HG03521 (cell line): ENCODE measurements around the gene DTX2.
"Not testable (repeated sequence)": the region's sequence is repeated elsewhere in the genome, so short reads cannot be mapped to it uniquely, and the experiment has no call there.

Source experiments
- ATAC-seq: cut with Tn5 transposase; IDR thresholded peaks from one replicate; pipeline ENCODE4 v1.9.1; 2021; ENCODE audit warnings: mild to moderate bottlenecking, moderate library complexity; ENCODE audit not compliant: unreplicated experiment

The DTX2 gene

DNA sequence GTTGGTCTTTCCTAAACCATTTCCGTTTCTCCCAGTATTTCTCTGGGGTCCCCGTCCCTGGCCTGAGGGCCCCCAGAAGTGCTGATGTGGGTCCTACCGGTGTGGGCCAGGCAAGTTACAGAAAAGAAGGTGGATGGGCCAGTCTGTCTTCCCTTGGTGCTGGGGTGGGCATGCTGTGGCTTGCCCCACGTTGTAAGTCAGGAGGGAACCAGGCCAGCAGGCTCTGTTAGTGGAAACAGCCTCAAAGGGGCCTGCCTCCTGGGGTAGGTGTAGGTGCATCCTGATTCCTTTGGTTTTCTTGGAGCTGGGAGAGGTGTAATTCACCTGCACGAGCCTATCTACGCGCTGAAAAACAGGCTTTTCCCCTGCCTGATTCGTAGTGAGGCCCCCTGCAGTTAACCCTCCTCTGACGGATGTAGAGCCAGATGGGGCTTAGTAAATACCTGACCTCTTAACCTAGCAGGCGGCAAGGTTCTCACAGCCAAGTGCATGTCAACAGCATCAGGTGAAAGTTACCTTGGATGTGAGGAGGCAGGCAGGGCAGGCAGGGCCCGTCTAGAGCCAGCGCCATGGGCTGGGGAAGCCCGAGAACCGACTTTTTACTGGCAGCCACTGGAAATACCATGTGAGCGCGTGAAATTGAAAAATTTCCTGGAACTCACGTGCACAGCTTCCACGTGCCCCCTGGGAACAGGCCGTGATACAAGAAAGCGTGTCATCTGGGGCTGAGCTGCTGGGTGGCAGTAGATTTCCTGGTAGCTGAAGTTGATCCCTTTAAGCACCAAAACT is 24.5 kb downstream of the DTX2 start:
- not testable (repeated sequence) for ATAC-seq

DNA sequence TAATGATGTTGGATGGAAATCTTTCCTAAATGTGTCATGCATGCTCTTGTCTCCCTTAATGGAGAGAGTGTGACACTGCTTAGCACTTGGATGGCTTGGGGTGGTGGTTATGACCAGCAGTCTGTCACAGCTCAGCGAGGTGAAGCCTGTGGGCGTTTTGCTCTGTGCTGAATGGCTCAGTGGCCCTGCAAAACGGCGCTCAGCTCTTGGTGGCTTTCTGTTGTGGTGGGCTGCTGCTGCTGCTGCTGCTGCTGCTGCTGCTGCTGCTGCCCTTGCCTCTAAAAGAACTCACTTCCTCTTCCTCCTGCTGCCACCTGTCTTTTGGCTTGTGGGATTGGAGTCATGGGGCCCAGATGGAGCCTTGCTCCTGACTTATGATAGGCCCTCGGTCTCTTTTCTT is 25.1 kb downstream of the DTX2 start:
- ATAC-seq = peak; percentile 99

DNA sequence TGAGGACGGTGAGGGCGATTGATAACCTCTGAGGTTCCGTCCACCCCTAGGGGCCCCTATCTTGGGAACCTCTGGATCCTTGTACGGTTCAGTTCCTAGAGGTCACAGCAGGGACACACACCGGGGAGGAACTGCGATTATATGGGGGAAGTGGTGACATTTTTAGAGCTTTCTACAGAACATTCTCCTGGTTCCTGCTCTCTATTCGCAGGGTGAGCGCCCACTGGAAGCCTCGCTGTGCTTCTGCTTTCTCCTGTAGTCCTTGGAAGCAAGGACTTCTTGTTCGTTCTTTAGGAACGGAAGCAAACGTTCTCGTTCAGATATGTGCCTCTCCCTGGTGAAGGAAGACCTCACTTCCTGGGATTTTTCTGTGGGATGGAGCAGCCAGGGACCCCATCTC is 26.5 kb downstream of the DTX2 start:
- not testable (repeated sequence) for ATAC-seq

DNA sequence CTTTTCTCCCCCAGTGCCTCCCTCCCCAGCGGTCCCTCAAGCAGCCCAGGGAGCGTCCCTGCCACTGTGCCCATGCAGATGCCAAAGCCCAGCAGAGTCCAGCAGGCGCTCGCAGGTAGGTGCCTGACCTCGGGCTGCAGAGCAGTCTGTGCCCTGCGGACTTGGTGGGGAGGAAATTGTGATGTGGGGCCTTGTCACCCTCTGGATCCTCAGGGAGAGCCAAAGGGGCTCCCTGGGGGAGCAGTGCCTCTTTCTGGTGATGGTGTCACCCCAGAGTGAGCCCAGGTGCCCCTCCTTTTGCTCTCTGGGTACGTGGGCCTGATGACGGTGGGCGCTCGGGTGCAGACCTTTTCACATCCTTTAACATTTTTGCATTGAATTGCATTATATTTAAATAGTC is 30.6 kb downstream of the DTX2 start:
- ATAC-seq = not testable (repeated sequence)

DNA sequence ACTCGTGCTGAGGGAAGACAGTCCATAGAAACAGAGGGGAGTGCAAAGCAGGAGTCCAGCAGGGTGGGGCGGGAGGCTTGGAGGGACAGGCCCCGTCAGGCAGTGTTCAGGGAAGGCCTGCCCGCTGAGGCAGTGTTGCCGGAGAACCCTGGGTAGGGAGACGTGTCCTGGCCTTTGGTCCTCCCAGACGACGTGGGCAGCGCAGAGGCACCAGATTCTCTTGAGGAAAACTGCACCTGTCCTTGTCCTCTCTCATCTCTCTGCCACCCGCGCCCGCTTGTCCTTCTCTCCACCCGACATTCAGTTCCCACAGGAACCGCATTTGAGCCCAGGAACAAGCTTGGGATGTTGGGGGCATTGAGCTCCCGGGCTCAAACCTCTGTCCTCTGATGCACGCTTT is 34.2 kb downstream of the DTX2 start:
- ATAC-seq = not testable (repeated sequence)

DNA sequence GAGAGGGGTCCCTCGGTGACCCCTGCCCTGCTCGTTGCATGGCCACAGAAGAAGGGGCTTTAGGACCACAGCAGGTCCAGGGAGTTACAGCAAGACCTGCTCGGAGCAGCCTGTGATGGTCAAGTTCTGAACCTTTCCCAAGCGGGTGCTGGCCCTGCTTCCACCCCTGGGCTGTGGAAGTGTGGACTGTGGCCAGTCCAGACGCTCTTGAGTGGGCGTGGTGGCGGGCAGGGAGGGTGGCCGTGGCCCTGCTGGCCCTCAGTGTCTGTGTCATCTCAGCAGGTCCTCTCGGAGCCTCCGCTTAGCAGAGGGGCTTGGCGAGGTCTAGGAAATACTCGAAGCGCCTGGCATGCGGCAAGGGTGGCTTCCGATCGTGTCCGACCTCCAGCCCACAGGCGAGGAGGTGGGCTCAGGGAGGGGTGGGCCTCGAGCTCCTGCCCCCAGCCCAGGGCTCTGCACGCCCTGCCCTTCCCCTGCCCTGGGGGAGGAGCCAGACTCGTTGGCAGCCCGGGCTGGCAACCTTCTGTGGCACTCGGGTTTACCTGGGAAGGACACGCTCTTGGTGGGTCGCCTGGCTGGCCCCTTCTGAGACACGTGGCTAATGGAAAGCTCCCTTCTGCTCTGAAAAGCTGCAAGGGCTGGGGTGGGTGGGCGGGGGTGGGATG is 36.5 kb downstream of the DTX2 start:
- not testable (repeated sequence) for ATAC-seq

DNA sequence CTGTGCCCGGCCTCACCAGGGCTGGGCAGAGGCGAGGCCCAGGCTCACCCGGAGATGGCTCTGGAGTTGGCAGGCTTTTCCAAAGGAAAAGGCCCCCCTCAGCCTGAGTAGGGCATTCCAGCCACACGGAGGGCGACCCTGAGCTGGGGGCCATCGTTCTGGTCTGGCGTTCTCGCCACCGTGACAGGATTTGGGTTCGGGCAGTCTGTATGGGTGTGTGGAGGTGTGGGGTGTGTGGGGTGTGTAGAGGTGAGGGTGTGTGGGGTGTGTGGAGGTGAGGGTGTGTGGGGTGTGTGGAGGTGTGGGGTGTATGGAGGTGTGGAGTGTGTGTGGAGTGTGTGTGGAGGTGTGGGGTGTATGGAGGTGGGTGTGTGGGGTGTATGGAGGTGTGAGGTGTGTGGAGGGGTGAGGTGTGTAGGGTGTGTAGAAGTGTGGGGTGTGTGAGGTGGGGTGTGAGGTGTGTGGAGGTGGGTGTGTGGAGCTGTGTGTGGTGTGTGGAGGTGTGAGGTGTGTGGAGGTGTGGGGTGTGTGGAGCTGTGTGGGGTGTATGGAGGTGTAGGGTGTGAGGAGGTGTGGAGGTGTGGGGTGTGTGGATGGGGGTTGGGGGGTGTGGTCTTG is 37.2 kb downstream of the DTX2 start:
- ATAC-seq = not testable (repeated sequence)

DNA sequence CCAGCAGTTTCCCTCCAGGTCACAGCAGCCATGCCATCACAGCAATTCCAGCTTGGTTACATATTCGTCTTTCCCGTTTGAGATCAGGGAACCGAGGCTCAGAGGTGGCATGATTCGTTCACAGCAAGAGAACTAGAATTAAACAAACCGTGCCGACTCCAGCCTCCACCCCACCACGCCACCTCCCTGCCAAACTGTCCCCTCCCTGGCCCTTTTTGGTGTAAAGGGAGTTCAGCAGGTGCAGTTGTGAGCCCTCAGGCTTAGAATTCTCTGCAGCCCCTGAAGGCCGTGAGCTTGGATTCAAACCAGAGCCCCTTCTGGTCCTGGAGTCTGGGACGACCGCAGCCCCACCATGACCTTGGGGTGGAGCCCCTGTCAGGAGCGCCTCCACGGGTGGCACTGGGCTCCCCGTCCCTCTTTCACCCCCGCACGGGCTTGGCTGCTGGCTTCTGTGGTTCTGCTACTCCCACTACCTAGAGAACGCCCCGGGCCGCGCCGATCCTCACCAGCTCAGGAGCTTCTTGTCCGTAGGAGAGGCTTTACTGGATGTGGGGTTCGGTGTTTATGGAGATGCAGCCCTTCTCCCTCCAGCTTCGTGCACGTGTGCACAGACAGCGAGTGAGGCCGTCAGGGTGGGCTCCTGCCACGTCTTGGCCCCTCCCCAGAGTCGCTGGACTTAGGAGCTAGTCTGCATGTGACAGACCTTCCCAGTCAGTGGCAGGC is 37.9 kb downstream of the DTX2 start:
- ATAC-seq = not testable (repeated sequence)

DNA sequence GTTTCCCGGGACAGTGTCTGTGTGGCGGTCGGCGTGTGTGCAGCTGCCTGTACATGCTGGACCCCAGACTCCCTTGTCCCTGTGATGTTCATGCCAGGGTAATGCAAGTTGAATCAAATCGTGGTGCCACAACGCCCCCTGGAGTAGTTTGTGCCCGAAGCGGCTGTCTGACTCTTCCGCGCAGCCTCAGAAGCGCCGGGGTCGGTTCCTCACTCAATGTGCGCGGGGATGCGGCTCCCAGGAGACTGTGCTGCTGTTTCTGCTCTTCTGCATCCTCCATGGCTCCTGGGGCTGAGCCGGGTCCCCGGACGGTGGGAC is 38.4 kb downstream of the DTX2 start:
- not testable (repeated sequence) for ATAC-seq

DNA sequence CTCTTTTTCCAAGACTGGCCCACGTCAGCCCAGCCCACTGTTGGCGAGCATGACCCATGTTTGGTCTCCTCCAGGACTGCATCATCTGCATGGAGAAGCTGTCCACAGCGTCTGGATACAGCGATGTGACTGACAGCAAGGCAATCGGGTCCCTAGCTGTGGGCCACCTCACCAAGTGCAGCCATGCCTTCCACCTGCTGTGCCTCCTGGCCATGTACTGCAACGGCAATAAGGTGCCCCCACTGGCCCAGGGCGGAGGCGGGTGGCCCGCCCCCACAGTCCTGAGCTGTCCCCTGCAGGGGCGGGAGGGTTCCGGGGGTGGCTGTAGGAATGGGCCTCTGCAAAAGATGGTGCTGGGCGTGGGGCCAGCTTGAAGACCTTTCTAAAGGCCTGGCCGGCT is 40.7 kb downstream of the DTX2 start:
- not testable (repeated sequence) for ATAC-seq

DNA sequence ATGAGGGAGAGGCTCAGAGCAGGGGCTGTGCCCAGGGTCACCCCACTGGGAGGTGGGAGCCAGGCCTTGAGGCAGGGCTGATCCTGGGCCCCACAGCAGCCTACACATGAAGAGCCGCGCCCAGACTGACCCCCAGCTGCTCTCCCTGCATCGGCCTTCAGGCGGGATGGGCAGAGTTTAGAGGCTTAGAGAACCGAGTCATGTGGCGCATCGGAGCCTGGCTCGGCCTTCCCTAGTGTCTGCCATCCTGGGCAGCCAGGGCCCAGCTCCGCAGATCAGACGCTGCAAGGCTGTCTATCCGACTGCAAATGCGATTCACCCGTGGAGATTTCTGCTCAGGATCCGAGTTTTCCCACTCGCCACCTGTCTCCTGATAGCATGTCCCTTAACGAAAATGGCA is 41.3 kb downstream of the DTX2 start:
- not testable (repeated sequence) for ATAC-seq

DNA sequence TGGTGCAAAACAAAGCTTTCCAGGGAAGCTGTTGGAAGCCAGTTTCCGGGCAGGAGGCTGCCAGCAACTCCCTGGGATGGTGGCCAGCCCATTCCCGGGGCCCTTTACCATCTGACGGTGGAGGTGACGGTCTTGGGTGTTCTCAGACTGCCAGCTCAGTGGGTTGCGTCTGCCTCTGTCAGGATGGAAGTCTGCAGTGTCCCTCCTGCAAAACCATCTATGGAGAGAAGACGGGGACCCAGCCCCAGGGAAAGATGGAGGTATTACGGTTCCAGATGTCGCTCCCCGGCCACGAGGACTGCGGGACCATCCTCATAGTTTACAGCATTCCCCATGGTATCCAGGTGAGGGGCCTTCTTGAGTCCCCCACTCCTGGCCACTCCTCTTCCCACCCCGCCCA is 41.7 kb downstream of the DTX2 start:
- not testable (repeated sequence) for ATAC-seq

DNA sequence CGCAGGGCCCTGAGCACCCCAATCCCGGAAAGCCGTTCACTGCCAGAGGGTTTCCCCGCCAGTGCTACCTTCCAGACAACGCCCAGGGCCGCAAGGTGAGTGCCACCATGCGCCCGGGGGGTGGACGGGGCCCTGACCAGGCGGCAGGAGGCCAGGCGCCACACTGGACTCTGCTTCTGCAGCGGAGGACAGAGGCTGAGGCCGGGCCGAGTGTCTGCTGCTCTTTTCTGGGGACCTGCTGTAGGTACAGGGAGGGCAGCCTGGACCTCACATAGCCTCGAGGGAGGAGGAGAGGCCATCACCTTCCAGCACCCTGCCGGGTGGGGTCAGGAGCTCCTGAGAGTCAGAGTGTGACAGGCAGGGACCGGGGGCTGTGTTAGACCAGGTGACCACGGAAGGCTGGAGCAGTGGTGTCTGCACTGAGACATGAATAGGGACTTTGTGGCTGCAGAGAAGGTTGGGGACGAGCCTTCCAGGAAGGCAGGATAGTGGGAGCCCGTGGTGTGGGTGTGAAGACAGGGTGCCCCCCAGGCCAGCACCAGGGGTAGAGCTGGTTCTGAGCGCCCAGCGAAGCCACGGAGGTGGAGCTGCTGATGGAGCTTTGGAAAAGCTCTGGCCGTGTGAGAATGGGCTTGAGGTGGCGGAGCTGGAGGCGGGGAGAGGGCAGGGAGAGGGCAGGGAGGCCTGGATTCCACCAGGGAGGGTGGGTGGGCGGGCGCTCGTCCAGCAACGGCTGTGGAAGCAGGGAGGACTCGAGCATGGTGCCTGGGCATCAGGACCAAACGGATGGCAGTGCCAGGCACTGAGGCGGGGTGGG is 43.0 kb downstream of the DTX2 start:
- not testable (repeated sequence) for ATAC-seq

DNA sequence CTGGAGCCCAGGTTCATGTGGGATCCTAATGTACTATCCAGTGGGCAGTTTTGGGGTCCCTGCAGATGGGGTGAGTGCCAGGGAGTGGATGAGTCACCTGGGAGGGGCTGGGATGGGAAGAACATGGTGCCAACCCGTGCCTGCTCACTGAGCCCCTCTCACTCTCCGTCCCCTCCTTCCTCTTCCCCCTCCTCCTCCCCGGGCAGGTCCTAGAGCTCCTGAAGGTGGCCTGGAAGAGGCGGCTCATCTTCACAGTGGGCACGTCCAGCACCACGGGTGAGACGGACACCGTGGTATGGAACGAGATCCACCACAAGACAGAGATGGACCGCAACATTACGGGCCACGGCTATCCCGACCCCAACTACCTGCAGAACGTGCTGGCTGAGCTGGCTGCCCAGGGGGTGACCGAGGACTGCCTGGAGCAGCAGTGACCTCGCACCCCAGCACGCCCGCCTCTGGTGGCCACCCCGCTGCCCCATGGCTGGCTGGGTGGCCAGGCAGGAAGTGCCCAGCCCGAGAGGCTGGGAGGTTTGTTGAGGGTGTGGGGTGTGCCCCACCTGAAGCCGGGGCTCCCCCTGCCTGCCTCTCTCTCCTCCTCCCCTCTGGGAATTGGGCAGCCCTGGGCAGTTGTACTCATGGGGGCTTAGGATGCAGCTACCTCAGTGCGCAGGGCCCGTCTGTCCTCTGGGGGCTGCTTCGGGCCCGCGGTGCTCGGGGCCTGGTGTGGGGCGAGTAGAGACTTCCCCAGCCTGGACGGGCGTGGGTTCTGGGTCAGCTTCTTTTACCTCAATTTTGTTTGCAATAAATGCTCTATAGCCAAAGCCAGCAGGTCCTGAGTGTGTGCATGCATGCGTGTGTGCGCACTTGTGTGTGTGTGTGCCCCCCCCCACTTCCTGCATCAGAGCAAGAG is 43.9 kb downstream of the DTX2 start:
- ATAC-seq = no peak

DNA sequence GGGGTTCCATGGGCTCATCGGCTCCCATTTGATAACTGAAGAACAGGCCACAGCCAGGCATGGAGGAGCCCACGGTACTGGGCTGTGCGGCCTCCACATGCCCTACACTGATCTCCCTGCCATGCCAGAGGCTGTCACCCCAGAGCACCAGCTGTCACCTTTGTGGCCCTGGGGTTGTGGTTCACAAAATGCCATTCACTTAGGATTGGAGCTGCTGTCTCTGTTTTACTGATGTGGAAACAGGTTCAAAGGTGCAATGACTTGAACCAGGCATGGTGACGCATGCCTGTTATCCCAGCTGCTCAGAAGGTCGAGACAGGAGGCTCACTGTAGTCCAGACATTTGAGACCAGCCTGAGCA is 44.6 kb downstream of the DTX2 start:
- no peak for ATAC-seq

DNA sequence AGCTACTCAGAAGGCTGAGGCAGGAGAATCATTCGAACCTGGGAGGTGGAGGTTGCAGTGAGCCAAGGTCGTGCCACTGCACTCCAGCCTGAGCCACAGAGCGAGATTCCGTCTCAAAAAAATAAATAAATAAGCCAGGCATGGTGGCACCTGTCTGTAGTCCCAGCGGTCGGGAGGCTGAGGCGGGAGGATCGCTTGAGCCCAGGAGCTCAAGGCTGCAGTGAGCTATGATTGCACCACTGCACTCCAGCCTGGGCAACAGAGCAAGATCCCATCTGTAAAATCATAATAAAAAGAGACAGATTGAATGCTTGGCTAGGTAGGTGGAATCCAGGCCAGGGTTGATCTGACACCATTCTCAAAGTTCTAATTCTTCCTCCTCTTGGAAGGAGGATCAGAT is 45.1 kb downstream of the DTX2 start:
- ATAC-seq = not testable (repeated sequence)

DNA sequence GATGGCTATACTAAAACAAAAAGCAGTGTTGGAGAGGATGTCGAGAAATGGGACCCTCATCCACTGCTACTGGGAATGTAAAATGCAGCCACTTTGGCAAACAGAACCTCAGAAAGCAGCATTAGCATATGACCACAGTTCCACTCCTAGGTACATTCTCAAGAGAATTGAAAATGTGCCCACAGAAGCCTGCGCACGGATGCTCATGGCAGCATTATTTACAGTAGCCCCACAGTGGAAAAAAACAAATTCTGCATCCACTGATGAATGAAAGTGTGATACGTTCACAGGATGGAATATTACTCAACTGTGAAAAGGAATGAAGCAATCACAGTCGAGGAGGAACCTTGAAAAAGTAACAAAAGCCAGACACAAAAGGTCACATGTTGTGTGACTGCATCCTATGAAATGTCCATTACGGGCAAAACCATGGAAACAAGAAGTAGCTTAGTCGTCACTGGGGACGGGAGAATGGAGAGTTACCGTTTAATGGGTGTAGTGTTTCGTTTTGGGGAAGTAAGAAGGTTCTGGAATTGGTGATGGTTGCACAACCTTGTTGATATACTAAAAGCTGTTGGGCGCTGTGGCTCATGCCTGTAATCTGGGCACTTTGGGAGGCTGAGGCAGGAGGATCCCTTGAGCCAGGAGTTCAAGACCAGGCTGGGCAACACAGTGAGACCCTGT is 46.4 kb downstream of the DTX2 start:
- ATAC-seq = no peak

DNA sequence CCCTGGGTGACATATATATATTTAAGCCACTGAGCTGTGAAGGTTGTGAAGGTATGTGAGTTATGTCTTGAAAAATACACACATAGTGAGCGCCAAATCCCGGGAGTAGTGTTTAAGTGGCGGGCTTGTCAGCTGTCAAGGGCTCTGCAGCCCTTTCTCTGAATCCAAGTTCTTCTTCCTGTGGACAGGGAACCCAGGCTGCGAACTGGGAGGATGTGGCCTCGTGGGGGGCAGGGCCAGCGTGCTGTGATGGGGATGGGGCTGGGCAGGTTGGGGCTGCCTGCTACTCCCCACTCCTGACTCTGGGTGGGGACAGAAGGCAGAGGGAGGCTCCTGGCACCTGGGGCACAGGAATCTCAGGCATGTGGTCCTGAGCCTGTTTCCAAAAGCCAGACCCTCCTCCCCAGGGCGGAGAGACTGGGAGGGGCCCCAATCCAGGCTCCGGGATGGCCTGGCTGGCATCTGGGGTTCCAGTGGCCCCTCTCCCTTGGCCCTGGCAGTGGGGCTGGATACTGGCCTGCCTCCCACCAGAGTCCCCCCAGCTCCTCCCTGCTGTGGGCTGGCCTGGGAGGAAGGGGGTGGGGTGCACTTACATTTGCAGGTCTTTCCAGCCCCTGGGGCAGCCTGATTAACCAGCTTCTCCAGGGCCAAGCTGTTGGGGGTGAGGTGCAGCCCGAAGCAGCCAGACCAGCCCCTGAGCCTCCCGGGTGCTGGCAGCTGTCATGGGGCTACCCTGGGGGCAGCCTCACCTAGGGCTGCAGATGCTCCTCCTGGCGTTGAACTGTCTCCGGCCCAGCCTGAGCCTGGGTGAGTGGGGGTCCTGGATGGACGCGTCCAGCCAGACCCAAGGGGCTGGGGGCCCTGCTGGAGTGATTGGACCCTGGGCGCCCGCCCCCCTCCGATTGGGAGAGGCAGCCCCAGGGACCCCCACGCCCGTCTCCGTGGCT is 48.7 kb downstream of the DTX2 start, which contains the start of gene UPK3B:
Gene UPK3B (plus strand): TSS at position 622 of the 947 bp plus-strand sequence. CDS start 101 bp downstream, at position 723.
- no peak for ATAC-seq
